ENCODE results near the gene DAO. TPM values are rescaled to one million over a fixed set of nuclear protein-coding genes. Genes with fewer than 3 reads are reported as not detected.
A peak's percentile ranks its signal among the peaks of the same experiment; 100 is the strongest.

DAO gene
- total and polyA plus RNA-seq, 2 donors (not counting 1 experiment from before 2014, with no cell fraction given), result not detected

- peak overlapping the region; percentile 55 for H3K9ac ChIP-seq (ENCODE audit: insufficient read depth, low read length)
- H3K27me3 ChIP-seq (ENCODE audit: control insufficient read depth, insufficient read depth, low read length), result no peaks in the 10 kb centered on the region
- H3K9me3 ChIP-seq (ENCODE audit: control insufficient read depth, insufficient read depth, low read depth, low read length), result no peaks in the 10 kb centered on the region
- H3K4me1 ChIP-seq (ENCODE audit: control insufficient read depth, extremely low read depth, insufficient read depth, low read length), result peaks cover 32% of the 10 kb centered on the region
- peak overlapping the region; percentile 67 for H3K4me2 ChIP-seq (ENCODE audit: extremely low read depth, insufficient read depth, low read length)
- H2AFZ ChIP-seq (ENCODE audit: low read length), result no peak overlapping the region
- peak overlapping the region; percentile 100 for H3K27ac ChIP-seq (ENCODE audit: insufficient read depth, low read length)
- H3K36me3 ChIP-seq (ENCODE audit: control insufficient read depth, insufficient read depth, low read length), result peaks cover 12% of the 10 kb centered on the region
- peaks cover 77% of the 10 kb centered on the region for H3K79me2 ChIP-seq (ENCODE audit: control insufficient read depth, insufficient read depth, low read length)
- peak overlapping the region in 3 of 4 experiments; percentile 15 to 46 (median 22) for H3K4me3 ChIP-seq (replicated peaks in 1 of 4; ENCODE audit: control extremely low read depth in 1 of 4, insufficient read depth in 1 of 4, low read depth in 3 of 4, low read length in 4 of 4)
- peak; percentile 43 to 48 for DNase-seq (ENCODE audit: low read depth in 2 of 2)
- no peak for TF ChIP-seq EZH2 (IDR thresholded peaks at IDR 0.05; ENCODE audit: low read length, missing control alignments)
- TF ChIP-seq CTCF (conservative IDR thresholded peaks at IDR 0.05 in 1 of 2, IDR thresholded peaks at IDR 0.05 in 1 of 2; ENCODE audit: low read depth in 1 of 2, low read length in 2 of 2), result no peak
- H4K20me1 ChIP-seq (ENCODE audit: control insufficient read depth, extremely low read depth, insufficient read depth, low read length), result no peaks in the 10 kb centered on the region
Observed at GRCh38 chr12:108852674-108853309, 27.1 kb upstream of the DAO start.

- Histone ChIP-seq H3K4me3 (replicated peaks in 1 of 4; ENCODE audit: control extremely low read depth in 1 of 4, insufficient read depth in 1 of 4, low read depth in 3 of 4, low read length in 4 of 4) (peak overlapping the region in 2 of 4 experiments; percentile 15 to 46), H3K79me2 (ENCODE audit: control insufficient read depth, insufficient read depth, low read length) (peaks cover 70% of the 10 kb centered on the region), H2AFZ (ENCODE audit: low read length) (no peak overlapping the region), H3K9me3 (ENCODE audit: control insufficient read depth, insufficient read depth, low read depth, low read length) (no peaks in the 10 kb centered on the region), H3K9ac (ENCODE audit: insufficient read depth, low read length) (peak overlapping the region; percentile 55), H3K4me2 (ENCODE audit: extremely low read depth, insufficient read depth, low read length) (peak overlapping the region; percentile 67), H3K36me3 (ENCODE audit: control insufficient read depth, insufficient read depth, low read length) (peaks cover 9% of the 10 kb centered on the region), H4K20me1 (ENCODE audit: control insufficient read depth, extremely low read depth, insufficient read depth, low read length) (no peaks in the 10 kb centered on the region), H3K4me1 (ENCODE audit: control insufficient read depth, extremely low read depth, insufficient read depth, low read length) (peaks cover 35% of the 10 kb centered on the region), H3K27ac (ENCODE audit: insufficient read depth, low read length) (peak overlapping the region; percentile 100), H3K27me3 (ENCODE audit: control insufficient read depth, insufficient read depth, low read length) (no peaks in the 10 kb centered on the region)
- no peak for DNase-seq (ENCODE audit: low read depth in 2 of 2)
- TF ChIP-seq EZH2 (IDR thresholded peaks at IDR 0.05; ENCODE audit: low read length, missing control alignments), result no peak
- TF ChIP-seq CTCF (conservative IDR thresholded peaks at IDR 0.05 in 1 of 2, IDR thresholded peaks at IDR 0.05 in 1 of 2; ENCODE audit: low read depth in 1 of 2, low read length in 2 of 2), result no peak
Observed at GRCh38 chr12:108853426-108853825, 26.5 kb upstream of the DAO start.

GRCh38 chr12:108853981-108854446 is 25.9 kb upstream of the DAO start:
- Histone ChIP-seq H3K79me2 (ENCODE audit: control insufficient read depth, insufficient read depth, low read length) (peaks cover 64% of the 10 kb centered on the region), H3K27ac (ENCODE audit: insufficient read depth, low read length) (peak overlapping the region; percentile 100), H3K4me2 (ENCODE audit: extremely low read depth, insufficient read depth, low read length) (peak overlapping the region; percentile 71), H3K9me3 (ENCODE audit: control insufficient read depth, insufficient read depth, low read depth, low read length) (no peaks in the 10 kb centered on the region), H4K20me1 (ENCODE audit: control insufficient read depth, extremely low read depth, insufficient read depth, low read length) (no peaks in the 10 kb centered on the region), H3K4me1 (ENCODE audit: control insufficient read depth, extremely low read depth, insufficient read depth, low read length) (peaks cover 39% of the 10 kb centered on the region), H3K4me3 (replicated peaks in 1 of 4; ENCODE audit: control extremely low read depth in 1 of 4, insufficient read depth in 1 of 4, low read depth in 3 of 4, low read length in 4 of 4) (peak overlapping the region in 3 of 4 experiments; percentile 3 to 46 (median 3)), H3K27me3 (ENCODE audit: control insufficient read depth, insufficient read depth, low read length) (no peaks in the 10 kb centered on the region), H3K36me3 (ENCODE audit: control insufficient read depth, insufficient read depth, low read length) (peaks cover 6% of the 10 kb centered on the region), H3K9ac (ENCODE audit: insufficient read depth, low read length) (peak overlapping the region; percentile 55), H2AFZ (ENCODE audit: low read length) (no peak overlapping the region)
- TF ChIP-seq EZH2 (IDR thresholded peaks at IDR 0.05; ENCODE audit: low read length, missing control alignments) (no peak), CTCF (conservative IDR thresholded peaks at IDR 0.05 in 1 of 2, IDR thresholded peaks at IDR 0.05 in 1 of 2; ENCODE audit: low read depth in 1 of 2, low read length in 2 of 2) (peak; percentile 38 to 54)
- peak; percentile 92 to 98 for DNase-seq (ENCODE audit: low read depth in 2 of 2)
